ENCODE data around the gene SLC9A9.
A peak's percentile ranks its signal among the peaks of the same experiment; 100 is the strongest.
"Not testable (repeated sequence)": the region's sequence is repeated elsewhere in the genome, so short reads cannot be mapped to it uniquely, and the experiment has no call there.

SLC9A9 gene

DNA sequence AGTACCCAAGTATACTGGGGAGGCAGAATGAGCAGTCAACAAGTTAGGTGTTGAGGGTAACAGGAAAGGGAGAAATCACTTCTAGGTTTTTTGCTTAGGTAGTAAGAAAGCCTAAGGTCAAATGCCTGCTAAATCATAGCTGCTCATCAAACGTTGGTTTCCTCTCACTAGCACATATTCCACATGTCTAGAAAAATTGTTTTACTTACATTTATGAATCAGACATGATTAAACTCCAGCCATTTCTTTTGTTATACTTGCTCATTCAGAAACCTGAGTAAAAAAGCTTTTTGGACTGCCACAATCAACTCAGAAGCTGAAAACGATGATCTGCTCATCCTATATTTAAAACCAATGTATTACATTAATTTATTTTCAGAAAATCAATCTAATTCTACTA, 40.2 kb downstream of the SLC9A9 start:
- DNase-seq, result no peak

DNA sequence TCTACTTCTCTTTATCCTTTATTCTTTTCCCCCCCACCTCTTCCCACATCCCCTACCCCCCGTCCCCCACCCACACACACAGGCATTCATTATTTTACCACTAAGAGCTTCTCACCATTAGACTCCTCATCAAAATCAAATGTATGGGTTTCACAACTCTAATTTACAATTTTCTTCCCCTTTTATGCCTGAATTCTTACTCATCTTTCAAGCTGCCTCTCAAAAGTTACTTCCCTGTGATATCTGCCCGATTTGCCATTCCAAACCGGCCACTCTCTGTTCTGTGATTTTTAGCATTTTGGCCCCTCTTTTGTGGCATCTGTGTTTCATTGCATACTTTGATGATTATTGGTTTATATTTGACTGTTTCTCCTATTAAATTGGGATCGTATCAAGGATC, 42.2 kb downstream of the SLC9A9 start:
- DNase-seq, result no peak

GRCh38 chr3:143805476-143805875, 42.8 kb downstream of the SLC9A9 start:
- not testable (repeated sequence) for DNase-seq

DNA sequence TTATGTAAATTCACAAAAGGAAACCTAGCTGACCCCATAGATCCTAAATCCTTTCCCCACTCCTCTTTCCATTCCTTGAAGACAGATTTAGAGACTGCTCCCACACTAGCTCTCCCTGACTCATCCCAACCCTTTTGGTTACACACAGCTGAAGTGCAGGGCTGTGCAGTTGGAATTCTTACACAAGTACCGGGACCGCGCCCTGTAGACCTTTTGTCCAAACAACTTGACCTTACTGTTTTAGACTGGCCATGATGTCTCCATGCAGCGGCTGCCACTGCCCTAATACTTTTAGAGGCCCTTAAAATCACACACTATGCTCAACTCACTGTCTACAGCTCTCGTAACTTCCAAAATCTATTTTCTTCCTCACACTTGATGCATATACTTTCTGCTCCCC, 47.2 kb downstream of the SLC9A9 start:
- DNase-seq, result not testable (repeated sequence)

- DNase-seq, result not testable (repeated sequence)
Observed at GRCh38 chr3:143798151-143798550, 50.1 kb downstream of the SLC9A9 start.

DNA sequence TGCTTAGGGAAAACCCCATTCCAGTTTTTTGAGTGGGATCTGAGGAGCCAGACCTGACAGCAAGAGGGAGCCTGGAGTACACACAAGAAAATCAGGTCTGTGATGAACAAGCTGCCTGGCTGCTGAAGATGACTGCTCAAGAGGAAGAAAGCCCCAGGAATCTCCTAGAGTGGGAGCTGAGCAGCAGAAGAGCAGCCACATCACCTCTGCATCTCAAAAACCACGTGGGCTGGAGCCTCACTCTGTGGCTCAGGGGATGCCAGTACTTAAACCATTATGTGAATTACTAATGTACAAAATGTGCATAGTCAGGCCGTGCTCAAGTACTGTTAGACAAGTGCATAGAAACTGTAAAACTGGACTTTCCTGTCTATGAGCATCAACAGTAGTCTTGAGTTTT, 52.4 kb downstream of the SLC9A9 start:
- DNase-seq, result no peak

GRCh38 chr3:143794793-143795462, 53.3 kb downstream of the SLC9A9 start:
- DNase-seq, result no peak

GRCh38 chr3:143793971-143794370, 54.3 kb downstream of the SLC9A9 start:
- no peak for DNase-seq

GRCh38 chr3:143791386-143791785, 56.9 kb downstream of the SLC9A9 start:
- DNase-seq, result no peak

DNA sequence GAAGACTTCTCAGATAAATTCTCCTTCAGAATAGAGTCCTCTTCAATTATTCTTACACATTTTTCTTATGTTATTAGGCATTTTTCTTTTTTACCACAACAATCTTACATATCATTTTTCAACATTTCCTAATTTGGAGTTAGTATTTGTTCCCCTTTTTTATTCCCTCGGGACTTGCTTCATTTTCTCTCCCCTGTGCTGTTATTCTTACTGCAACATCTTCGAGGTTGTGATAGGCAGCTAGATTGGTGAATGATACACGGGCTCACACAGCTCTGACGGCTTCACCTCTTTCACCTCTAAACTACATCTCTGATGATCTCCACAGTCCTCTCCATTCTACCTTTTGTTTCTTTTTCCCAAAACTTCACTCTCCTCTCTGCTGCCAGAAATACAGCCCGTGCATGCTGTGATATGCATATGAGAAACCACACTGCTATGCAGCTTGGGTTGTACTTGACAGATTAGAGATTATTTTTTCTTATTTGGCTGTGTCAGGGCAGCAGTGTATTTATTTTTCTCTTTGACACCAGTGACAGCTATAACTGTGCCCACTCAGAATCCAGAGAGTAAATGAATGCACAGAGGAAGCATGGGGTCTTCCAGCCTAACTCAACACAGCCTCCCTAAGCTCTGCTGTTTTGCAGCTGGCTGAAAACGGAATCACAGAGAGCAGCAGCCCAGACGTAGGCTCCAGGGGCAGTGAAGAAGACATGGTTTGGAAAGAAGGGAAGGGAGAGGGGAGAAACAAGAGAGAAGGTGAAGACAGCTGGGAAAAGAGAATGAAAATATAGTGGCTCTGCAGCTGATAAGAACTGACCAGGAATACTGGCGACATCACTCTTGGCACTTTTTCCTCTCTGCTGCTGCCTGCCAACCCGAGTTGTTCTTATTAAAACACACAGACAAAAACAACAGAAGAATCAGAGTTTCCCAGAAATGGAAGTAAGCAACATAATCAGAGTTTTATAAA, 61.8 kb downstream of the SLC9A9 start:
- no peak for DNase-seq

- no peak for DNase-seq
Observed at GRCh38 chr3:143784446-143784845, 63.8 kb downstream of the SLC9A9 start.

DNA sequence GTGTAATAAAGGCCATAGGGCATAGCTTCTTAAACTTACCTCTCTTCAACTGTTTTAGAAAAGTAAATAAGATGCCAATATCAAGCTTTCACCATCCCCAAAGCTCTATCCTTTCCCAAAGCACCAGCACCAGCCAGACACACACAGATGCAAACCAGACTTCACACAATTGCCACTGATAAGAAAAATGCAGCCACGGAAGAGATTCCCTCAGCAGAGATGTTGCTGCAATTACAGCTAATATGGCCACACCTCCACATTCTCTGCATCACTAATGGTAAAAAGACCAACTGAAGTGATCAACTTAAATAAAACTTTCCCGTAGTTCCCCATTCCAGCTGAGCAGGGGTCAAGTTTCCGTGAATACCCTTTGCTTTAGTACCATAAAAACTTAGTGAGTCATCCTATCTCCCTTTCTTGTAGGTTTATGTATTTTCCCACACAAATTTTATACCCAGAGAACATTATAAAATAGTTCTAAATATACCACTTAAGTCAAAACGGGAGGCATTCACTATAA, 64.4 kb downstream of the SLC9A9 start:
- no peak for DNase-seq

DNA sequence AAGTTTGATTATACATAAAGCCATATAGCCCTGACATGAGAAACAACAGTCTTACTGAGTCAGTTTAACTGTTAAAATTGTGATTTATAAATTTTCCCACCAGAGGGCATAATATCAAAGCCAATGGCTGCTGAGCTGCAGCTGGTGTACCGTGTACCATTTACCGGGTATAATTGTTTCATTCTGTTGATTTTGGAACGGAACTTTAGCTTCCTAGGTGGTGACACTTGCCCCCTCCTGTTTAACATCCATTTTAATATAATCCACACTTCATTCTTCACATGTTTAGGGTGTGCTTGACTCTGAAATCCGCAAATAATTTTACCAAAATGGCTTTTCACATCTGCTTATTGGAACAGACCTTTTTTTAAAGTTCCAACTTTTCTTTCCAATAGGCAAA, 72.8 kb downstream of the SLC9A9 start:
- DNase-seq, result peak; percentile 2

DNA sequence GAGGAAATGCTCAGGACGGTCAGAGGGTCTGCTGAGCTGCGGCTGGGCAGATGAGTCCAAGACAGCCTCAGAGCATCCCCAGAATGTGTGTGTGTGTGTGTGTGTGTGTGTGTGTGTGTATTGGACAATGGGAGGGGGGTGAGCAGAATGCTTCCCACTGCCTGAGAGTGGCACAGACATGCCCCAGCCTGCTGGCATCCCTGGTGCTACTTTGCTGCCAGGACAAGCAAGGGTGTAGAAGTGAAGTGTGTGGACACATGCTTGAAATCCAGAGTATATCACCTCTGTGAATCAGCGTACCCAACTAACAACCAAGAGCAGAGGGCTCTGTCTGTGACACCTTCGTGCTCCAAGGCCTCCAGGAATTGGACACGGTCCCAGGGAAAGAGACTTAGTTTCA, 76.3 kb downstream of the SLC9A9 start:
- no peak for DNase-seq

DNA sequence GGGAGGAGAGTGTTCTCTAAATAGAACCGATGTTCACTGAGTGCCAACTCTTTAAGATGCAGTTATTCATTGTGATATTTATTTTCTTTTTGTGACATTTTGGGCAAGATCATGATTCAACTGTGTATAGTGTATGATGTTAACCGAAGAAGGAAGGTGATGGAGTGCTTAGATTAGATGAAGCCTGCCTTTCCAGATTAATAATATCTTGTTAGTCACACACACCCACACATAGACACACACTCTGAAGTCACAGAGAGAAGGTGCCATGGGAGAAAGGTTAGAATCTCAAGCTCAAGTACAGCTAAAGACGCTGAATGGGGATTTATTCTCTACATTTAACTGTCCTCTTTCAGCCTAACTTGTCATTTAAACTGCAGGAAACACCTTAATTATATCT, 77.0 kb downstream of the SLC9A9 start:
- DNase-seq, result no peak

DNA sequence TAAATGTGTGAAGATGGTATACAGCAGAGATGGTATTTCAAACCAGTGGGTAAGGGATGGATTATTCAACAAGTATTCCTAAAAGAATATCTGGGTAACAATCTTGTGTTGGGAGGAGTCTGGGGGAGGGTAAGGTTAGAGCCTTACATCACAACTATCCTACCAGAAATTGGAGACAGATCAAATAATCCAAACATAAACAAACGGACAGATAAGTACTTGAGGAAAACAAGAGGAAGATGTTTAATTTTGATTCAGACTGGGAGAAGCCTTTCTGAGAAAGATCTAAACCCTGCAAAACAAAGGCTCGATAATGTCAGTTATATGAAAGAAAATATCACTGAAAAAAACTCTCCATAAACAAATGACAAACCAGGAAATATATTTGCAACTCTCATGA, 77.9 kb downstream of the SLC9A9 start:
- DNase-seq, result no peak

GRCh38 chr3:143769616-143770015, 78.7 kb downstream of the SLC9A9 start:
- no peak for DNase-seq

- DNase-seq, result no peak
Observed at GRCh38 chr3:143764840-143765239, 83.4 kb downstream of the SLC9A9 start.

GRCh38 chr3:143763564-143764162, 84.6 kb downstream of the SLC9A9 start:
- no peak for DNase-seq

DNA sequence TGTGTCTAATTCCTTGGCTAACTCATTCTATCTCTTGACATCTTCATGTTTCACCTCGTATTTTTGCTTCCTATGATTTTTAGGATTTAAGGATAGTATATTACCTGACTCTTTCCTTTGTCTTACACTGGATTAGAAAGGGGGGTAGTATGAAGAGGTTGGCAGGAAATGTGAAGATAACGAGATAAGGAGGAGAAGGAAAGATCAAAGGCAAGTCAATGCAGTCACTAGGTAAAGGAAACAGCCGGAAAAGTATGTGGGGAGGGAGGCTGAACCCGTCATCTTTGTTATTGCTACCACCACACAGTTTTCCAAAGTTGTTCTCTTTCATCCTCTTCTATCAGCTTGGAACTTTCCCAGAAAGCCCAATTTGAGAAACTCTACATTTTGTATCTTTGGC, 90.6 kb downstream of the SLC9A9 start:
- no peak for DNase-seq

DNA sequence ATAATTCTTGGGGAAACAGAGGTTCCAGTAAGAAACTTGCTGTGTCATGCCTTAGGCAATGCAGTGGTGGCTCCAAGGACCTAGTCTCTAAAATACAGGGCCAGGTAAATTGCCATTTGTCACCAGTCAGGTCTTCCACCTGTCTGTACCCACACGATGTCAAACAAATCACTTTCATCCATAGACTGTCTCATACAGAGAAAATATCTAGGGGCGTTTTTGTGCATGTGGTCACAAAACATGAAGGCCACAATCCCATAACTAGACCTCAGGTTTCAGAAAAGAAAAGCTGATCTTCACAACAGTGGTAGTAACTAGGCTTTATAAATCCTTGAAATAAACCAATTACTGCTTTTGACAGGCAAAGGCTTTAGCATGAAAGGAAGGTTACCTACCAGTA, 92.3 kb downstream of the SLC9A9 start:
- DNase-seq, result no peak

DNA sequence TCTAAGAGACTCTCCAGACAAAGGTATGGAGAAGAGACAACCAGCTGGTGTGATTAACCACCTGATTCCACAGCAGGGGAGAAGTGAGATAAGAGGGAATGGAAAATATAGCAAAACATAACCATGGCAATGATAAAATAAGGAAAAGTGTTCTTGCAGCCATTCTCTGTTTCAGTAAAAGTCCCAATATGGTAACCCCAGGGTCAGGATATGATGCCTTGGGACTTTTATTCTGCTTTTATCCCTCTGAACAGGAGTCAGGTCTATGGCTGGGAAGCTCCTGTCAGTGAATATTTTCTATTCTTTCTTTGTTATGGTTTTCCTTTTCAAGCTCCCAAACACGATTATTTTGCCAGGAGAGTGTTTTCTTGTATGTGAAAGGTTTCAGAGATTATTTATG, 94.2 kb downstream of the SLC9A9 start:
- no peak for DNase-seq

GRCh38 chr3:143753456-143753855, 94.8 kb downstream of the SLC9A9 start:
- DNase-seq, result no peak

GRCh38 chr3:143753006-143753405, 95.3 kb downstream of the SLC9A9 start:
- no peak for DNase-seq

All from NCI-H1092 (cell line).